Activated CD4-positive, CD25-positive, alpha-beta regulatory T cell treated with anti-CD3 and anti-CD28 coated beads, Interleukin-2, amount 50 U/mL, for 72 hours (primary cell): ENCODE data around the gene IGFL2.
"Not testable (repeated sequence)": the region's sequence is repeated elsewhere in the genome, so short reads cannot be mapped to it uniquely, and the experiment has no call there.

Source experiments
- DNase-seq: peaks from one replicate; pipeline ENCODE4 v3.0.0; 2021

IGFL2 gene

GRCh38 chr19:46144756-46145155, 3.3 kb upstream of the IGFL2 start:
- no peak for DNase-seq

GRCh38 chr19:46147166-46147740, 785 bp upstream of the IGFL2 start:
- no peak for DNase-seq

GRCh38 chr19:46150606-46151005, 2.6 kb downstream of the IGFL2 start:
- no peak for DNase-seq

GRCh38 chr19:46155237-46155636, 7.2 kb downstream of the IGFL2 start:
- DNase-seq: no peak

GRCh38 chr19:46159418-46160232, 11.6 kb downstream of the IGFL2 start:
- DNase-seq: no peak

- DNase-seq: no peak
Measured at GRCh38 chr19:46160233-46160775, 12.3 kb downstream of the IGFL2 start.

- not testable (repeated sequence) for DNase-seq
Measured at GRCh38 chr19:46161642-46162257, 13.7 kb downstream of the IGFL2 start.

GRCh38 chr19:46162731-46163130, 14.7 kb downstream of the IGFL2 start:
- no peak for DNase-seq

- DNase-seq: no peak
Measured at GRCh38 chr19:46173886-46174480, 25.9 kb downstream of the IGFL2 start.

GRCh38 chr19:46176116-46176860, 28.2 kb downstream of the IGFL2 start:
- no peak for DNase-seq

- DNase-seq: no peak
Measured at GRCh38 chr19:46179076-46179759, 31.2 kb downstream of the IGFL2 start.

GRCh38 chr19:46180701-46181387, 32.8 kb downstream of the IGFL2 start:
- DNase-seq: no peak

- no peak for DNase-seq
Measured at GRCh38 chr19:46181388-46181779, 33.3 kb downstream of the IGFL2 start.

GRCh38 chr19:46182476-46182875, 34.4 kb downstream of the IGFL2 start:
- DNase-seq: no peak

- DNase-seq: not testable (repeated sequence)
Measured at GRCh38 chr19:46184775-46185710, 37.0 kb downstream of the IGFL2 start.

GRCh38 chr19:46186101-46186716, 38.2 kb downstream of the IGFL2 start:
- no peak for DNase-seq

GRCh38 chr19:46186717-46187101, 38.7 kb downstream of the IGFL2 start:
- no peak for DNase-seq

- no peak for DNase-seq
Measured at GRCh38 chr19:46189971-46190888, 42.2 kb downstream of the IGFL2 start.

- no peak for DNase-seq
Measured at GRCh38 chr19:46191356-46191755, 43.3 kb downstream of the IGFL2 start.
